Mucosa of descending colon (tissue), 3 donors: ENCODE measurements around the gene SLIRP. TPM values are rescaled to one million over a fixed set of nuclear protein-coding genes. Genes with fewer than 3 reads are reported as not detected.

Experiments used
- ATAC-seq: fragments of 200-7000 bp; cut with Tn5 transposase; one replicate; pipeline ENCODE4 v1.9.1; 2020; ENCODE audit warnings: mild to moderate bottlenecking, moderate library complexity
- DNase-seq, 3 donors: peaks; one replicate each; pipeline ENCODE4 v3.0.0-alpha.2; 2020
- H3K36me3 ChIP-seq: fragments of 200-600 bp; one replicate; pipeline ENCODE4 v1.8.0; 2021; ENCODE audit warnings: low read depth, mild to moderate bottlenecking
- H3K4me1 ChIP-seq: fragments of 200-600 bp; one replicate; pipeline ENCODE4 v1.8.0; 2021; ENCODE audit warnings: low read depth, mild to moderate bottlenecking
- H3K4me3 ChIP-seq: fragments of 200-600 bp; one replicate; pipeline ENCODE4 v1.8.0; 2021; ENCODE audit warnings: mild to moderate bottlenecking
- H3K9me3 ChIP-seq: fragments of 200-600 bp; one replicate; pipeline ENCODE4 v1.8.0; 2021; ENCODE audit warnings: mild to moderate bottlenecking
- CTCF ChIP-seq: fragments of 200-600 bp; IDR thresholded peaks from one replicate; pipeline ENCODE4 v1.8.0; 2022; ENCODE audit warnings: antibody characterized with exemption, mild to moderate bottlenecking
- intact Hi-C, 2 donors: fragments of 100-400 bp; cut with DNase I in 1 of 2; cut with micrococcal nuclease in 1 of 2; formaldehyde crosslinking; loops; one replicate each; pipeline versions ENCODE4 v1.11.0 to v1.11.1; 2022; cut with DNase I, micrococcal nuclease
- total RNA-seq, 3 donors: library from RNA; stranded (reverse); fragmentation: NEBNext Ultra II Directional in 2 of 3; extraction: Animal tissue kit (Norgen Biotek cat#: 25700) in 2 of 3; gene quantifications; one replicate each; pipeline versions ENCODE4 v1.2.1 to v1.2.4, GENCODE V29; 2021 to 2023
- donor health status: DM: no; HTN: no; CAD: no; lungs with moderate emphysema.
- donor health status: DM: no; HTN: no; CAD: no.
- donor health status: DM: no; HTN: yes; CAD: no.

The SLIRP gene
- total RNA-seq, 3 donors from 2014 or later = 83.8 to 133 (median 101) TPM

GRCh38 chr14:77721437-77721836 lies 13.5 kb downstream of the SLIRP start:
- no peaks in the 10 kb centered on the region for H3K4me1 ChIP-seq
- H3K4me3 ChIP-seq = no peak overlapping the region
- H3K9me3 ChIP-seq = no peaks in the 10 kb centered on the region
- ATAC-seq (no peak), DNase-seq (no peak)
- no peak for TF ChIP-seq CTCF
- intact Hi-C loops = no loop called here
- peaks cover 18% of the 10 kb centered on the region for H3K36me3 ChIP-seq

- peaks cover 18% of the 10 kb centered on the region for H3K36me3 ChIP-seq
- no peak overlapping the region for H3K4me3 ChIP-seq
- intact Hi-C loops = no loop called here
- H3K4me1 ChIP-seq = no peaks in the 10 kb centered on the region
- TF ChIP-seq CTCF = no peak
- ATAC-seq (no peak), DNase-seq (no peak)
- no peaks in the 10 kb centered on the region for H3K9me3 ChIP-seq
Measured at GRCh38 chr14:77722301-77722700, 14.4 kb downstream of the SLIRP start.

GRCh38 chr14:77730976-77731497 lies 23.1 kb downstream of the SLIRP start:
- no peak overlapping the region for H3K4me3 ChIP-seq
- DNase-seq (no peak), ATAC-seq (no peak)
- no peaks in the 10 kb centered on the region for H3K4me1 ChIP-seq
- intact Hi-C loops = no loop called here
- H3K9me3 ChIP-seq = no peaks in the 10 kb centered on the region
- TF ChIP-seq CTCF = no peak
- peaks cover 6% of the 10 kb centered on the region for H3K36me3 ChIP-seq

- DNase-seq (peak in 1 of 3 donors; percentile 16), ATAC-seq (no peak)
- Histone ChIP-seq H3K4me3 (no peak overlapping the region), H3K9me3 (no peaks in the 10 kb centered on the region), H3K4me1 (peaks cover 4% of the 10 kb centered on the region), H3K36me3 (no peaks in the 10 kb centered on the region)
- TF ChIP-seq CTCF = no peak
- intact Hi-C loops = no loop called here
Measured at GRCh38 chr14:77738559-77739250, 30.8 kb downstream of the SLIRP start.

GRCh38 chr14:77741438-77741837 lies 33.5 kb downstream of the SLIRP start:
- Histone ChIP-seq H3K36me3 (no peaks in the 10 kb centered on the region), H3K4me1 (peaks cover 8% of the 10 kb centered on the region), H3K9me3 (no peaks in the 10 kb centered on the region), H3K4me3 (no peak overlapping the region)
- ATAC-seq (no peak), DNase-seq (no peak)
- intact Hi-C loops = no loop called here
- TF ChIP-seq CTCF = no peak
